Fibroblast of lung (primary cell): ENCODE measurements around the gene NCAM2.

Experiments used
- EZH2 ChIP-seq: IDR thresholded peaks from 2 replicates; pipeline ENCODE4 v1.5.1; 2012; ENCODE audit warnings: low read length, control low read depth, mild to moderate bottlenecking; ENCODE audit errors: missing control alignments
- TF ChIP-seq, protein P1 (sequence below), 2 donors: IDR thresholded peaks in 1 of 2; conservative IDR thresholded peaks in 1 of 2; 1 replicate in 1 of 2; 2 replicates in 1 of 2; pipeline ENCODE4 v1.5.1; 2011 to 2012; ENCODE audit warnings: low read length in 2 of 2, control low read depth in 1 of 2, inconsistent platforms in 1 of 2, low read depth in 1 of 2, mild to moderate bottlenecking in 1 of 2

- TF ChIP-seq, protein P1, sequence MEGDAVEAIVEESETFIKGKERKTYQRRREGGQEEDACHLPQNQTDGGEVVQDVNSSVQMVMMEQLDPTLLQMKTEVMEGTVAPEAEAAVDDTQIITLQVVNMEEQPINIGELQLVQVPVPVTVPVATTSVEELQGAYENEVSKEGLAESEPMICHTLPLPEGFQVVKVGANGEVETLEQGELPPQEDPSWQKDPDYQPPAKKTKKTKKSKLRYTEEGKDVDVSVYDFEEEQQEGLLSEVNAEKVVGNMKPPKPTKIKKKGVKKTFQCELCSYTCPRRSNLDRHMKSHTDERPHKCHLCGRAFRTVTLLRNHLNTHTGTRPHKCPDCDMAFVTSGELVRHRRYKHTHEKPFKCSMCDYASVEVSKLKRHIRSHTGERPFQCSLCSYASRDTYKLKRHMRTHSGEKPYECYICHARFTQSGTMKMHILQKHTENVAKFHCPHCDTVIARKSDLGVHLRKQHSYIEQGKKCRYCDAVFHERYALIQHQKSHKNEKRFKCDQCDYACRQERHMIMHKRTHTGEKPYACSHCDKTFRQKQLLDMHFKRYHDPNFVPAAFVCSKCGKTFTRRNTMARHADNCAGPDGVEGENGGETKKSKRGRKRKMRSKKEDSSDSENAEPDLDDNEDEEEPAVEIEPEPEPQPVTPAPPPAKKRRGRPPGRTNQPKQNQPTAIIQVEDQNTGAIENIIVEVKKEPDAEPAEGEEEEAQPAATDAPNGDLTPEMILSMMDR (conservative IDR thresholded peaks at IDR 0.05 in 1 of 2, IDR thresholded peaks at IDR 0.05 in 1 of 2; ENCODE audit: low read depth in 1 of 2, low read length in 2 of 2) = no peak
- TF ChIP-seq EZH2 = no peak
Observed at GRCh38 chr21:21030311-21030710, 32.1 kb downstream of the NCAM2 start.
